Transverse colon (tissue), 4 donors: Measurements from ENCODE around the gene UACA. TPM values are rescaled to one million over a fixed set of nuclear protein-coding genes. Genes with fewer than 3 reads are reported as not detected.

Experiments used
- DNase-seq: peaks from one replicate; pipeline ENCODE4 v3.0.0-alpha.2; 2019
- H3K27ac ChIP-seq, 4 donors: fragments of 200-600 bp; sonication (generic); 2 replicates each; pipeline ENCODE4 v1.5.1; 2016 to 2018; ENCODE audit warnings: inconsistent platforms in 4 of 4
- H3K27me3 ChIP-seq: fragments of 200-600 bp; sonication (generic); 2 replicates; pipeline ENCODE4 v1.5.1; 2017; ENCODE audit warnings: inconsistent platforms
- H3K36me3 ChIP-seq, 4 donors: fragments of 200-600 bp; sonication (generic); 2 replicates each; pipeline ENCODE4 v1.5.1; 2017 to 2019; ENCODE audit warnings: inconsistent platforms in 4 of 4
- H3K4me1 ChIP-seq, 4 donors: fragments of 200-600 bp; sonication (generic); 2 replicates each; pipeline ENCODE4 v1.5.1; 2017 to 2020; ENCODE audit warnings: inconsistent platforms in 4 of 4
- H3K4me3 ChIP-seq, 4 donors: fragments of 200-600 bp; sonication (generic); 1 replicate in 1 of 4; 2 replicates in 3 of 4; pipeline versions ENCODE4 v1.5.1 to v1.6.1; 2017 to 2019; ENCODE audit warnings: inconsistent platforms in 4 of 4
- H3K9me3 ChIP-seq, 2 donors: fragments of 200-600 bp; sonication (generic); 2 replicates each; pipeline ENCODE4 v1.5.1; 2017 to 2019; ENCODE audit warnings: inconsistent platforms in 2 of 2
- EP300 ChIP-seq: sonication (generic); formaldehyde crosslinking; IDR thresholded peaks from one replicate; pipeline ENCODE4 v1.6.1; 2017; ENCODE audit warnings: antibody characterized with exemption, low read depth
- POLR2A ChIP-seq: fragments of 450-650 bp; IDR thresholded peaks from one replicate; pipeline ENCODE4 v1.6.1; 2016; ENCODE audit warnings: antibody characterized with exemption, mild to moderate bottlenecking, moderate library complexity
- POLR2AphosphoS5 ChIP-seq, 3 donors: sonication (generic); formaldehyde crosslinking; IDR thresholded peaks; one replicate each; pipeline ENCODE4 v1.6.1; 2016; ENCODE audit warnings: antibody characterized with exemption in 3 of 3
- WGBS, 2 donors: methylation state at CpG; one replicate each; pipeline ENCODE4 v1.1.5; 2018; ENCODE audit warnings: low coverage in 1 of 2; 5-methylcytosine and 5-hydroxymethylcytosine counted together
- in situ Hi-C, 4 donors: fragments of 200-750 bp; cut with MboI; loops; one replicate each; pipeline versions ENCODE4 v1.15.0 to v1.15.1; 2017; ENCODE audit warnings: low sequenced_read_pairs in 3 of 4, low pct_ligation_motif_present in 1 of 4, low pct_unique_long_range_greater_than_20kb in 1 of 4
- intact Hi-C: fragments of 100-400 bp; cut with DNase I; formaldehyde crosslinking; loops from one replicate; pipeline ENCODE4 v1.15.1; 2023; ENCODE audit warnings: low total_unique reads
- total RNA-seq, 4 donors: library from RNA; depleted of rRNA; stranded (reverse); fragments of >200 nt; gene quantifications; one replicate each; pipeline ENCODE4 v1.1.0, GENCODE V29; 2016
- TF ChIP-seq, protein P1 (sequence below), 5 experiments: fragments of 200-600 bp in 3 of 5; fragments of 450-650 bp in 2 of 5; sonication (generic) in 3 of 5; IDR thresholded peaks; 1 replicate in 2 of 5; 2 replicates in 3 of 5; pipeline ENCODE4 v1.5.1; 2016 to 2017; ENCODE audit warnings: antibody characterized with exemption in 5 of 5, inconsistent platforms in 3 of 5, mild to moderate bottlenecking in 2 of 5, moderate library complexity in 1 of 5

UACA gene
- total RNA-seq, 4 donors from 2014 or later, result 19.5 to 90.5 (median 40.8) TPM

DNA sequence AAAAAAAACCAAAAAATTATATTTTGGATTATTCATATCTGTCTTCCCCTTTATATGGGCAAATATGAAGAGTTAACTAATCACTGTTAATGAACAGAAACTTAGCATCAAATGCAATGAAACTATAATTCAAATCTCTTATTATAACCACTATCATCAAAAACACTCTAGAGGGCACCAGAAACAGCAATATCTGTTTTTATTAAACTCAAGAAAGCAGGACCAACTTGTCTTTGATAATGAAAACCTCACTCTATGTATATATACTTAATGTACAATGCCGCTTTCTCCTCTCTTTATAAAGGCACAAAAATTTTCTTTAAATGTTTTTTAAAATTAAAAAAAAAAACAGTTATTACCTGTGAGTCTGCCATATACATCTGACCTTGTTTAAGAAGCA, 92.7 kb downstream of the UACA start:
- in situ Hi-C loops, result loop anchor here in 2 of 4 donors (10.0 kb wide), 1 partner anchor 144 kb away; no protein-coding TSS in a partner anchor
- intact Hi-C loops, result loop anchor here (5.0 to 10.0 kb wide), 2 partner anchors 54 to 142 kb away; no protein-coding TSS in a partner anchor

DNA sequence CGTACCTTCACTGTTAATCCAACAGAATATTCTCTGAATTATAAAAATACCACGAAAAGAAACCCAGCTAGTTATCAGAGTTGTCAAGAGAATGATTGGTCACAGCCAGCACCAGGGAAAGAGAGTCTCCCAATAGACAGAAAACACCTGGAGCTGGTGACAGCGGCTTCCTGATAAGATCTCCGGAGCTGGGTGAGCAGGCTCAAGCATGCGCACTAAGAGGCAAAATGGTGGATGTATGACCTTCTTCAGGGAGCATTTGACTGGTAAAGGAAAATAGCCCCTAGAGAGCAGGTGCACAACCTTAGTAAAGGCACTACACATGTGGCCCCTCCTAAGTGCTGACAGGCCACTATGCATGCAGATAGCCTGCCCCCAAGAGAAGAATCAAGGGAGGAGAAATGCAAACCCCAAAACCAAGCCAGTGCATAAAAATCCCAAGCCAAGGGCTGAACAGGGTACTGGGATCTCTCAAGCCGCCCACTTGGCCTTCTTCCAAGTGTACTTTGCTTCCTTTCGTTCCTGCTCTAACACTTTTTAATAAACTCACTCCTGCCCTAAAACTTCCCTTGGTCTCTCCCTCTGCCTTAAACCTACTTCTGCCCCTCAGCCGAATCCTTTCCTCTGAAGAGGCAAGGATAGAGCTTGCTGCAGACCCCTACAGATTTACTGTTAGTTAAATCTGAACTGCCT, 93.2 kb downstream of the UACA start:
- no peaks in the 10 kb centered on the region for H3K9me3 ChIP-seq
- TF ChIP-seq EP300 (no peak), POLR2AphosphoS5 (IDR thresholded peaks at IDR 0.05) (no peak), POLR2A (no peak)
- TF ChIP-seq, protein P1, sequence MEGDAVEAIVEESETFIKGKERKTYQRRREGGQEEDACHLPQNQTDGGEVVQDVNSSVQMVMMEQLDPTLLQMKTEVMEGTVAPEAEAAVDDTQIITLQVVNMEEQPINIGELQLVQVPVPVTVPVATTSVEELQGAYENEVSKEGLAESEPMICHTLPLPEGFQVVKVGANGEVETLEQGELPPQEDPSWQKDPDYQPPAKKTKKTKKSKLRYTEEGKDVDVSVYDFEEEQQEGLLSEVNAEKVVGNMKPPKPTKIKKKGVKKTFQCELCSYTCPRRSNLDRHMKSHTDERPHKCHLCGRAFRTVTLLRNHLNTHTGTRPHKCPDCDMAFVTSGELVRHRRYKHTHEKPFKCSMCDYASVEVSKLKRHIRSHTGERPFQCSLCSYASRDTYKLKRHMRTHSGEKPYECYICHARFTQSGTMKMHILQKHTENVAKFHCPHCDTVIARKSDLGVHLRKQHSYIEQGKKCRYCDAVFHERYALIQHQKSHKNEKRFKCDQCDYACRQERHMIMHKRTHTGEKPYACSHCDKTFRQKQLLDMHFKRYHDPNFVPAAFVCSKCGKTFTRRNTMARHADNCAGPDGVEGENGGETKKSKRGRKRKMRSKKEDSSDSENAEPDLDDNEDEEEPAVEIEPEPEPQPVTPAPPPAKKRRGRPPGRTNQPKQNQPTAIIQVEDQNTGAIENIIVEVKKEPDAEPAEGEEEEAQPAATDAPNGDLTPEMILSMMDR (IDR thresholded peaks at IDR 0.05), result no peak
- intact Hi-C loops, result loop anchor here (5.0 to 10.0 kb wide), 2 partner anchors 55 to 142 kb away; no protein-coding TSS in a partner anchor
- H3K27me3 ChIP-seq, result no peaks in the 10 kb centered on the region
- peaks cover 0 to 12% (median 4%) of the 10 kb centered on the region in 4 donors for H3K36me3 ChIP-seq
- DNase-seq, result peak; percentile 58
- H3K27ac ChIP-seq, result no peak overlapping the region
- peaks cover 0 to 26% (median 5%) of the 10 kb centered on the region in 4 donors for H3K4me1 ChIP-seq
- no peak overlapping the region for H3K4me3 ChIP-seq
- in situ Hi-C loops, result loop anchor here in 2 of 4 donors (10.0 kb wide), 1 partner anchor 145 kb away; no protein-coding TSS in a partner anchor
- 30 to 55% methylated on average over 6 to 8 of the region's 8 CpGs for whole genome bisulfite sequencing, 2 donors

More for the DNA sequence above, 92.7 kb downstream of the UACA start:
- DNase-seq, result no peak
- Histone ChIP-seq H3K4me3 (no peak overlapping the region), H3K4me1 (peaks cover 0 to 22% (median 5%) of the 10 kb centered on the region in 4 donors), H3K9me3 (no peaks in the 10 kb centered on the region), H3K27ac (no peak overlapping the region), H3K36me3 (peaks cover 0 to 15% (median 4%) of the 10 kb centered on the region in 4 donors), H3K27me3 (no peaks in the 10 kb centered on the region)
- 79 to 86% methylated on average over 1 of the region's 1 CpG for WGBS, 2 donors
- TF ChIP-seq, protein P1 (IDR thresholded peaks at IDR 0.05), result no peak
- TF ChIP-seq POLR2AphosphoS5 (IDR thresholded peaks at IDR 0.05) (no peak), POLR2A (no peak), EP300 (no peak)

DNA sequence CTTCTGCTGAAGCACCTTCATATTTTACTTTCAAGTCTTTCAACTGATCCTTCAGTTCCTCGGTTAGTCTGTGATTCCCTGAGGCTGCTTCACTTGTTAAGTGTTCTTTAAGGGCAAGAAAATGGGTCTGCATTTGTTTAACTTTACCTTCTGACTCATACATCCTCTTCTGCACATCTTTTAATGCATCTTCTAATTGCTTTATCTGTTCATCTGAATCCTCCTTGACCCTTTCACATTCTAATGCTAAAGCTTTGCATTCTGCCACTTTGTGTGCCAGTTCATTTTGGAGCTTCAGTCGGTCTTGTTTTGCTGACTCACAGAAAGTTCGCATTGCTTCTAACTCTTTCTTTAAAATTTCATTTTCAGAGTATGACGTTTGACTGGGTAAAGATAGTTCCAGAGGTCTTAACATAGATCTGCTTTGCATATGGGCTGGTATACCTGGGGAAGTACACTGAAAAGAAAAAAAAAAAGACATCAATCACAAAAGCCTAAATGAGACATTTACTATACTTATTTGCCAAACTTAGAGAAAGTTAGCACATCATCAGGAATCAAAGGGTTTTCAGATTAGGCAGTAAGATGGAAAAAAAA, 94.3 kb downstream of the UACA start:
- peaks cover 0 to 18% (median 4%) of the 10 kb centered on the region in 4 donors for H3K36me3 ChIP-seq
- DNase-seq, result no peak
- intact Hi-C loops (no loop called here), in situ Hi-C loops (no loop called here)
- 62 to 81% methylated on average over 4 of the region's 4 CpGs for WGBS, 2 donors
- no peak overlapping the region for H3K27ac ChIP-seq
- H3K9me3 ChIP-seq, result no peaks in the 10 kb centered on the region
- H3K27me3 ChIP-seq, result no peaks in the 10 kb centered on the region
- no peak overlapping the region for H3K4me3 ChIP-seq
- TF ChIP-seq, protein P1 (IDR thresholded peaks at IDR 0.05), result no peak
- peaks cover 0 to 26% (median 5%) of the 10 kb centered on the region in 4 donors for H3K4me1 ChIP-seq

DNA sequence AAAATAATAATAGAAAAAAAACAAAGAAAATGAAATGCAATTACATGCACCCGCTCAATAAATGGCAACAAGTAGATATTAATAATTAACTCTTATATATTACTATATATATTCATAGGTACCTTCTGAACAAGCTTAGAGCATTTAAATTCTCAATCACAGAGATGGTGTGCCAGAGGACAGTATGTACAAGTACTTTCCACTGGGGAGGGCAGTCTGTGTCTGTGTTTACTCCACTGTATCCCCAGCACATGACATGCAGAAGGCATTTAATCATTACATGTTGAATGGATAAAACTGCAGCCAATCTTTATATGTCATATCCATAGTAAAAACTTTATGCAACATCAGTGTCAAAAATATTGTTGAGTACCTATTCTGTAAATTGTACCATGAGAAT, 97.8 kb downstream of the UACA start:
- no peak for TF ChIP-seq EP300
- TF ChIP-seq, protein P1 (IDR thresholded peaks at IDR 0.05), result no peak
- no peak for TF ChIP-seq POLR2A
- no peak for TF ChIP-seq POLR2AphosphoS5 (IDR thresholded peaks at IDR 0.05)
- Histone ChIP-seq H3K4me1 (peaks cover 0 to 10% (median 4%) of the 10 kb centered on the region in 4 donors), H3K36me3 (peaks cover 0 to 19% (median 4%) of the 10 kb centered on the region in 4 donors), H3K27me3 (no peaks in the 10 kb centered on the region), H3K27ac (no peak overlapping the region), H3K4me3 (no peak overlapping the region), H3K9me3 (no peaks in the 10 kb centered on the region)
- intact Hi-C loops (no loop called here), in situ Hi-C loops (no loop called here)
- WGBS, 2 donors, result 91 to 96% methylated on average over 1 of the region's 1 CpG
- no peak for DNase-seq
